HG03097 (cell line): ENCODE data around the gene SYNJ2.

Source experiments
- ATAC-seq: cut with Tn5 transposase; IDR thresholded peaks from one replicate; pipeline ENCODE4 v1.9.1; 2021; ENCODE audit not compliant: unreplicated experiment, low FRiP score

SYNJ2 gene

DNA sequence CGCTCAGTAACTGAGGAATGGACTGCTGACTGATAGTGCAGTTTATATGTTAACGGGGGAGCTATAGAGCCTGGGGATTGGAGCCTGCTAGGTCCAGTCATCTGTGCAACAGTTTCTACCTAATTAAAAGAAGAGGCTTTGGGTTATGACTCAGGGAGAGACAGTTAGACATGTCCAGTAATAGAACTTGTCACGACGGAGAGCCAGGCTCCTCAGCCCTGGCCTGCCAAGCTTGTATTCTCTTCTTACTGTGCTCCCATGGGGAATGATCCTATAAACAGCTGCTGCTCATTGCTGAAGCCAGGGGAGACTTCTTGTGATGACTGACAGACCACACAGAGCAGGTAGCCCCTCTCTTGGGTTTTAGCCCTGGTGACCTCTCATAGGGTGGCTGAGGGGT lies 69.3 kb downstream of the SYNJ2 start:
- no peak for ATAC-seq

DNA sequence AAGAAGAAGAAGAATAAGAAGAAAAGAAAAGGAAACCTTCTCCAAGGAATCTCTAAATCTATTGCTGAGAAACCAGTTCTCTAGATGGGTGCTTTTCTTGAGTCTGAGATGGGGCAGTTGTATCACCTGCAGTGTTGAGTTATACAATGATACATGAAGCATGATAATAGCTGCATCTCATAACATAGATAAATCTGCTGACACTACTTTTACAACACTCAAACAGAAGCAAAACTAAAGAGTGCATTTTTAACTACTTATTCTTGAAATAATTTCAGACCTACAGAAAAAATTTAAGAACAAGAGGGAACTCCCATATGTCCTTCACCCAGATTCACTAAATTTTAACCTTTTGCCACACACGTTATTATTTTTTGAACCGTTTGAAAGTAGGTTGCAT lies 70.3 kb downstream of the SYNJ2 start:
- no peak for ATAC-seq

DNA sequence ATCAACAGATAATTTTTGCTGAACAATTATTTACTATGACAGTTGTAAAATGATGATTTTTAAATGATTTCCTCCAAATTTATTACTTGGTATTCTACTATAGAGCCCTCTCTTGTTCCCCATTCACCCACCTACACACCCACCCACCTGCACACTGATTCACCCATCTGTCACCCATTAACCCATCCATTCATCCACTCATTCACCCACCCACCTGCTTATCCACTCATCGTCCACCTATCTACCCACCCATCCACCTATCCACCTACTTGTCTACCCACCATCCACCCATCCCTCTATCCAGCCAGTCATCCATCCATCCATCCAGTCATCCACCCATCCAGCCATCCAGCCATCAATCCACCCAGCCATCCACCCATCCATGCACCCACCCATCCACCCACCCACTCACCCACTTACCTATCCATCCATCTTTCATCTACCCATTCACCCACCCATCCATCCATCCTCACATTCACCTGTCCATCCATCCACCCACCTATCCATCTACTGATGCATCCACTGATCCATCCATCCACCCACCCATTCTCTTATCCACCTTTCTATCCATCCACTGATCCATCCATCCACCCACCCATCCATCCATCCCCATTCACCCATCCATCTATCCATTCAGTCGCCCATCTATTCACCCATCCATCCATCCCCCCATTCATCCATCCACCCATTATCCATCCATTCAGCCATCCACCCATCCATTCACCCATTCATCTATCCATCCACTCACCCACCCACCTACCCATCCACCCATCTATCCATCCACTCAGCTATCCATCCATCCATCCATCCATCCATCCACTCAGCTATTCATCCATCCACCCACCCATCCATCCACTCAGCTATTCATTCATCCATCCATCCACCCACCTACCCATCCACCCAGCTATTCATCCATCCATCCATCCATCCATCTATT lies 72.0 kb downstream of the SYNJ2 start:
- no peak for ATAC-seq

DNA sequence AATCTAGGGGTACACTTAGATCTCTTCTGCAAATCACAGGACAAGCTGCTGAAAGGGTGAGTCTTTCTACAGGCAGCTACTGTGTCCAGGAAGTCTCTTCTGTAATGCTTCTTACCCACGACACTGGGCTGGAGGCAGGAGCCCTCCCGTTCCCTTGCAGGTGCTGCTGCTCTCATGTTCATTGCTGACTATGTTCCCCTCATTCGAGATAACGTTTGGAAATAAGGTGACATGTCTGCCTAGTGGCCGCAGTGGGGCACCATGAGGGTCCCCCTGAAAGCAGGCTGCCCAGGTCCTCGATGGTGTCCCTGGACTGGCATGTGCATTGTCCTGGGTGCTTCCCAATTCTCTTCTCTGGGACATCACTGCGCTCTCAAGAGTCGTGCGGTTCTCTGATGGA lies 74.7 kb downstream of the SYNJ2 start:
- no peak for ATAC-seq

DNA sequence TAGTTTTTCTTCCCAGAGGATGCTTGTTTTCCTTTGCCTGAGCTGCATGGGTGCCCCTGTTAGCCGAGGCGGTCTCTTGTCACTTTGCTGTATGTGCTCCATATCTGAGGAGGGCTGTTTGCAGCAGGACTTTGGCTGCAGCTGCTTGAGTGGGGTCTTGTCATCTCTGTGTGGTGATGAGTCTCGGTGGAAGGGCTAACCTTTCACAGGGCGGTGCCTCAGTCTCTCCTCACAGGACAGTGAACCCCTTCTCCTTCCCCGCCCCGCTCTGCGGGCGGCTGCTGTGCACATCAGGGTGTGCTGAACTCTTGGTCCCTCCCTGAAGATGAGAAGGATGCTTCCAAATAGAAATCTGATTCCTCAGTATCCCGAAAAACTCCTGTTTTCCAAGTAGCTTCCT lies 75.1 kb downstream of the SYNJ2 start:
- ATAC-seq, result no peak

DNA sequence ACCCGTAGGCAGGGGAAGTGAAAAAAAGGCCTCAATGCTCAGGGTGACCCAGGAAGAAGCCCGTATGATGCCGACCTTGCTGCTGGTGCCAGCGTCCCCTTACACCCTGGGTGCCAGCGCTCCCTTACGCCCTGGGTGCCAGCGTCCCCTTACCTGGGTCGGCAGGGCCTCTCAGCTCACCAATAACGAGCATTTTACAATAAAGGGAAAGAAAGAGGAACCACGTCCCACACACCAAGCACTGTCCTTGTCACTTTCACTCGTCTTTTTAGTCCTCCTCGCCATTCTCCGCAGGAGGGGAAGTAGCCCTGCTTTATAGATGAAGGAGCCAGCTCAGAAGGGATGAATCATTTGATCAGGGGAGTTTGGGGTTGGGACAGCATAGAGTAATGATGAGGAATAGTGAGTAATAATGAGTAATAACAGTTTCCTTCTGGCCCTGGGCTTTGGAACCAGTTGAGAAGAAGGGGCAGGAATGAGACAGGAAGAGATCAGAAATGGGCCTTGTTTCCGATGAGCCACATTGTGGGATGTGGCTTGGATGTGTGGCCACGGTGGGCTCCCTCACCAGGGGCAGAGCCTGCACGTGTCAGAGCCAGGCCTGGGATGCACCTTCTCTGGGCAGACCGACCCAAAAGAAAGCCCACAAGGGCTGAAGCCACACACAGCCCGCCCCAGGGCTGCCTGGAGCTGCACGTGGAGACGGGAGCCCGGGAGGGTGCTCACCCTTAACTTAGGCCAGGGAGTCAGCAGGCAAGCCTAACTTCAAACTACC lies 75.7 kb downstream of the SYNJ2 start:
- no peak for ATAC-seq

DNA sequence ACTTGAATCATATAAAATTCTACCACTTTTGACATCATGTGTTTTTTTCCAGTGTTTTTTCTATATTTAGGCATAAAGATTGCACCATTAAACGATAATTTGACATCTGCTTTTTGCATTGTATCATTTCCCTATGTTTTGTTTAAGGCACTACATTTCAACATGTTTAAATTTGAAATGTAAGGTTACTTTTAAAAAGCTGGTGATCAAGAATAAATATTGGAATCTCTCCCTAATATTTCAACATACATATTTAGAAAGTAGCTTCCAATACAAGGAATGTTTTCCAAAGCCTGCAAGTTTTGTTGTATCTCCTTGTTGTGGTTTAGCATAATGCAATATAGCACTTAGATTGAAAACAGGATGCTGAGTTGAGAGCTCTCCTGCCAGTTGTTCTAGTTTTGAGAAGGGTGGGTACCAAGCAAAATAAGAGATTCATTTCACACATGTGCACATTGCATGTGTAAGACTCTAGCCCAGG lies 76.5 kb downstream of the SYNJ2 start:
- ATAC-seq, result no peak

DNA sequence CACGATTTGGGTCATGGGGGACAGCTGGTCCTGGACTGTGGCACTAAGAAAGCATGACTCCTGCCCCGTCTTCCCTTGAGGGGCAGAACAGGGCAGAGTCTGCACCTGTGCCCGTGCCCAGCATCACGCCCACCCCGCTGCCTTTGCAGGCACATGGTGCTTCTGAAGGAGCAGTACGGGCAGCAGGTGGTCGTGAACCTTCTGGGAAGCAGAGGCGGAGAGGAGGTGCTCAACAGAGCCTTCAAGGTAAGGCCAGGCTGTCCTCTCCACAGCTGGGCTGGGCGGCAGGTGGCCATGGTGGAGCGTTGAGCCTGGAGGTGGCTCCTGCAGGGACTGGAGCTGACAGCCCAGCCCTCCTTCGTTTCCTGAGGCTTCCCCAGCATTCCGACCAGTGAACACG lies 77.4 kb downstream of the SYNJ2 start:
- no peak for ATAC-seq

DNA sequence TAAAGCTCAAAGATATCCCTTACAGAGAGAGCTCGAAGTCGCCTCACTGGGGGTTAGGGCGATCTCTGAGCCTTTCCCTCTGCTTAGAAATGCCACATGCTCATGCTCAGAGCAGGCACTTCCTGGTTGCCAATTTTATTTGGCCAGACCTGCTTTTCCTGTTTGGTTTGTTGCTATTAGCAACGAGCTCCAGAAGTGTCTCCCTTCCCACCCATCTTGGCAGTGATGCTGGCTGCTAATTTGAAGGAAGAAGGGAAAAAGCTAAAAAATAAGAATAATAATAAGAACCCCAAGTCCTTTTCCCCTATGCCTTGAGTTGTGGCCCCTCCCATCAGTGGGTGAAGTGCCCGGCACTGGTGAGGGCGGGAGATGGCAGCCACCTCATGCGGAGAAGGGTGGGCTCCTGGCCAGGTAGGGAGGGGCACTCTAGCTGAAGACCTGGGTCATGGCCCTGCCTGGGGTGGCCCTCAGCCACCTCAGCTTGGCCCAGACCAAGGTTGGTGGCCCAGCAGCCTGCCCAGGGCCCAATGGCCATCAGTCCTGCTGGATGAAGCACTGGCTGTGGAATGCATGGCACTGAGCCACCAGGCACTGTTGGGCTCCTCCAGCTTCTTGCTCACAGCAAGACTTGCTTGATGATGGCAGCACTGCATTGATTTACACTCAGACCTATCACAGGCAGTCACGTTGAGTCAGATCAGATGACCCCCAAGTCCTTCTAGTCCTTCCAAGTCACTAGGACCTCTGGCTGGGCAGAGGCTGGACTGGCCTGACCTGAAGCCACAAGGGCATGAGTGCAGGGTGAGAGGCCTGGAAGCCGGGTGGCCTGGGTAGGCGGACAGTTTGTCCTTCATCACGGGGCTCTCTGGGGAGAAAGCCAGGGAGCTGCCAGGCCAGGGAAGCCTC lies 79.0 kb downstream of the SYNJ2 start:
- ATAC-seq, result no peak

DNA sequence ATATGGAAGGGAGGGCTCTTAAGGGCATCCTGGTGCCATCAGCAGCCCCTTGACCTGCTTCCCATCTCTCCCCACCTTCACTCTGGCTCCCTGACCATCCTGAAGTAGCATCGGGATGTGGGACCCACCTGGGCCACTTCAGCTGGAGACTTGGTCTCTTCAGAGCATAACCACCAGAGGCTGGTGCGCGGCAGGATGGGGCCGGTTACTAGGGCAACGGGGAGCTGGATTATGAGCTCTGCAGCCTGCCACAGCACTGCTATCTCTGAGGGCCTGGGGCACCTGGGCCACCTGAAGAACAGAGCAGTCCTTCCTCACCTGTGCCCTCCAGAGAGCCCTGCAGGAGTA lies 79.7 kb downstream of the SYNJ2 start:
- ATAC-seq, result no peak

DNA sequence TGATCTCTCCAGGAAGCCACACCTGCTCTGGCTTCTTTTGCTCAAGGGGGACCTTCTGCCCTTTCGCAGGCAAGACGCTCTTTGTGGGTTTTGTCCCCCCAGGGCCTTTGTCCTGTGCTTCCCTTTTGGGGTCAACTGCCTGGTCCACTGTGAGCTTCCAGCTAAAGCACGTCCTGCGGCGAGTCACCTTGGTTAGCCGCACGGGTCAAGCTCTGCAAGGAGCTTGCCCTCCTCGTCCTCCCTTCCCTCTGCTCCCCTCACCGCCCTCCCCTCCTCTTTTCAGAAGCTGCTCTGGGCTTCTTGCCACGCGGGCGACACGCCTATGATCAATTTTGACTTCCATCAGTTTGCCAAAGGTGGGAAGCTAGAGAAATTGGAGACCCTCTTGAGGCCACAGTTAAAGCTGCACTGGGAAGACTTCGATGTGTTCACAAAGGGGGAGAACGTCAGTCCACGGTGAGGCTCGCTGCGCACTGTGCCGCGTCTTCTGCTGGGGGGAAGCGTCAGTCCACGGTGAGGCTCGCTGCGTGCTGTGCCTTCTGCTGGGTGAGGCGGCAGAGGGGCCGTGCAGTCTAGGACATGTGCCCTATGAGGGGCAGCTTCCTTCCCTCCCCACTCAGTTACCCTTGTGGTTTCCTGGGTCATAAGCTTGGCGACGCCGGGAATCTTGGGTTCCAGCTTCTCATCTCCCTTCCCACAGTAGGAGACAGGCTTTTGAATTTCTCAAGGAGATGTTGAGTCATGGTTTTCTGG lies 80.2 kb downstream of the SYNJ2 start:
- ATAC-seq, result no peak

DNA sequence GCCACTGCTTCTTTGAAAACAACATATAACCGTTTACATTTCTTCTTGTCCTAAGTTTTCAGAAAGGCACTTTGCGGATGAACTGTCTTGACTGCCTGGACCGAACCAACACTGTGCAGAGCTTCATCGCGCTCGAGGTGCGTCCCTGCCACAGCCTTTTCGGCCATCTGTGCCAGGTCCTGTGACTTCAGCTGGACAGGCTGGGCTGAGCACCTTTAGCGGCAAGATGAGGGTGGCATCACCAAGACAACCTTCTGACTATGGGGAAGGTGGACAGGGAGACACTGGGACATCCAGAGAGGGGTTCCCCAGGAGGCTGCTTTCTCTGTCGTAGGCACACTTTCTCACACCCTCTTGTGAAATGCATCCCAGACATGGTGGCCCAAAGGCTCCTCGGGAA lies 82.1 kb downstream of the SYNJ2 start:
- ATAC-seq, result no peak

DNA sequence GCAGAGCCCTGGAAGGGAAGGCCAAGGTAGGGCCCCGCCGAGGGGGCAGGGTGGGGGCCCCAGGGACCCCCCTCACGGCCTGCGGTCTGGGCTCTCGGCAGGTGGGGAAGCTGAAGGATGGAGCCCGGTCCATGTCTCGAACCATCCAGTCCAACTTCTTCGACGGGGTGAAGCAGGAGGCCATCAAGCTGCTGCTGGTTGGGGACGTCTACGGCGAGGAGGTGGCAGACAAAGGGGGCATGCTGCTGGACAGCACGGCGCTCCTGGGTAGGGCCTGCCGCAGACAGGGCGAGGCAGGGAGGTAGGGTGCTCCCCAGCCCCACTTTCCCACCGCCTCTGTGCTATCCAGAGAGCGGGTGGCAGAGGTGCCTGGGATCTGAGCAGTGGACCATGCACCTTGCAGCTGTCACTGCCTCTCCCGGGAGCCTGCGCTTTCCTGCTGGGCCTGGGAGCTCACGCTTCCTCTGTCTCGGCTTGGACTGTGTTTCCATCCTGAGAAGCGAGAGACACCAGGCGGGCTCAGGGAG lies 83.1 kb downstream of the SYNJ2 start:
- ATAC-seq, result no peak

DNA sequence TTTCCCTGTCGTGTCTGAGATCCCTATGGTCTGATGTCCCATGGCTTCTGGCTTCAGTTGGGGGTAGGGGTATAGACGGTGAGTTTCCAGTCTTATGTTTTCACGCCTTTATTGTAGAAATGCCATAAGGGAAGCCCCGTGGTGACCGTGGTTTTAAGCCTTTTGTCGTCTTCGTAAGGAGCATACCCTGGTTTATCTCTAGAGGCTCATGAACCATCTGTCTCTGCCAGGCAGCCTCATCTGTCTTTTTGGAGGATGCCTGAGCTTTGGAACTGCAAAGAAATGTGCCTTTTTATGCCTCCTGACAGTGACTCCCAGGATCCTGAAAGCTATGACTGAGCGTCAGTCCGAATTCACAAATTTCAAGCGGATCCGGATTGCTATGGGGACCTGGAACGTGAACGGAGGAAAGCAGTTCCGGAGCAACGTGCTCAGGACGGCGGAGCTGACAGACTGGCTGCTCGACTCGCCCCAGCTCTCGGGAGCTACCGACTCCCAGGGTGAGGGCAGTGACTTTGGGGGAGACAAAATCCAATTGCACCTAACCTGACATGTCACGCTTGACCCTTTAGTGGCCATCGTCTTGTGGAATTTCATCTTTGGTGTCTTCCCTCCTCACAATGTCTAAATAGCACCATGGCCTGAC lies 84.6 kb downstream of the SYNJ2 start:
- no peak for ATAC-seq

DNA sequence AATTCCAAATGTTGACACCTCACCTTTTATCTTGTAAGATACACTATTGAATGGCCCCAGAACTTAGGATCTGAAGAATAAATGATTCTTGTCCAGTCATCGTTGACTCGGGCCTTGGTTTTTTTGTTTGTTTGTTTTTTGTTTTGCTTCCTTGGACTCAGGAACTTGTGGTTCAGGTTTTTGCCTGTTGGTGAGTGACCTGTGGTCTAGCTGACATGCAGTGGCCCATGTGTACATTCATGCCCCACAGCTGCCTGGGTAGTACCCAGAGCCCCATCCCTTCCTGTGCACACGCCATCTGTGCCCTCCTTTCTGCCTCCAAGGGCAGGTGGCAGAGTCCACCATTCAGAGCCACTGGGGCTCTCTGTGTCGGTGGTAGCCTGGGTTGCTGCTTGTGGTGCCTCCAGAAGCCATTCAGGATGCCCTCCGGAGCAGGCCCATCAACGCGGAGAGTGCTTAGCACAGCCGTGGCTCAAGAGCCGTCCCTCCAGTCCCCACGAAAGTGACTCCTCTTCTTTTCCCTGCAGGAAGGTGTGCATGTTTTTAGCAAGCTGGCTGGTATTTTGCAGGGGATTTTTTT lies 85.9 kb downstream of the SYNJ2 start:
- ATAC-seq, result no peak

DNA sequence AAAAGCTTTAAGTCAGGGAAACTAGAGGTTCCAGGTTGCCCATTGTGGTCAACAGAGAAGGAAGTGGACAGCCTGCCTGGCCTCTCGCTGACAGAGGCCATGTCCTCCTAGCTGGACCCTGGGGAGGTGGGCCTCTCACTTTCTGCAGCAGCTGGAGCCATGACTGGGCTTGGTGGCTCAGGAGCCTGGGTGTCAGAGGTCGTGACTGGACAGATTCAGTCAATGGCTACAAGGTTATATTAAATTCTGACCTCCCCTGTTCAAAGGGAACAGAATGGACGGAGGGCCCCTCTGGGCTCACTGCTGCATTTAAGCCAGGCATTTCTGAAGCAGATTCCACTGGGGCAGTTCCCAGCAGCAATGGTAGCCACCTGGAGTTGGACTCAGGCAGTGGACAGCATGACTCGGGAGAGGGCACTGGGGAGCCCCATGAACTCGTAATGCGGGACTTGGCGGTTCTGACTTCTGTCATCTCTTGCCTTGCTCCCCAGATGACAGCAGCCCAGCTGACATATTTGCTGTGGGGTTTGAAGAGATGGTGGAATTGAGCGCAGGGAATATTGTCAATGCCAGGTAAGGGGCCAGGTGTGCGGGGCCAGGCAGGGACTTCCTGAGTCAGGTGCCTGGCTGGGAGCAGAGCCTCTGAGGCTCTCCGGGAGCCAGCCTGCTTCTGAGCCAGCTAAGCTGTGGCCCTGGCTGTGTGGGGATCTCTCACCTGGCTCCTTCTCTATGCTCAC lies 86.7 kb downstream of the SYNJ2 start:
- no peak for ATAC-seq

DNA sequence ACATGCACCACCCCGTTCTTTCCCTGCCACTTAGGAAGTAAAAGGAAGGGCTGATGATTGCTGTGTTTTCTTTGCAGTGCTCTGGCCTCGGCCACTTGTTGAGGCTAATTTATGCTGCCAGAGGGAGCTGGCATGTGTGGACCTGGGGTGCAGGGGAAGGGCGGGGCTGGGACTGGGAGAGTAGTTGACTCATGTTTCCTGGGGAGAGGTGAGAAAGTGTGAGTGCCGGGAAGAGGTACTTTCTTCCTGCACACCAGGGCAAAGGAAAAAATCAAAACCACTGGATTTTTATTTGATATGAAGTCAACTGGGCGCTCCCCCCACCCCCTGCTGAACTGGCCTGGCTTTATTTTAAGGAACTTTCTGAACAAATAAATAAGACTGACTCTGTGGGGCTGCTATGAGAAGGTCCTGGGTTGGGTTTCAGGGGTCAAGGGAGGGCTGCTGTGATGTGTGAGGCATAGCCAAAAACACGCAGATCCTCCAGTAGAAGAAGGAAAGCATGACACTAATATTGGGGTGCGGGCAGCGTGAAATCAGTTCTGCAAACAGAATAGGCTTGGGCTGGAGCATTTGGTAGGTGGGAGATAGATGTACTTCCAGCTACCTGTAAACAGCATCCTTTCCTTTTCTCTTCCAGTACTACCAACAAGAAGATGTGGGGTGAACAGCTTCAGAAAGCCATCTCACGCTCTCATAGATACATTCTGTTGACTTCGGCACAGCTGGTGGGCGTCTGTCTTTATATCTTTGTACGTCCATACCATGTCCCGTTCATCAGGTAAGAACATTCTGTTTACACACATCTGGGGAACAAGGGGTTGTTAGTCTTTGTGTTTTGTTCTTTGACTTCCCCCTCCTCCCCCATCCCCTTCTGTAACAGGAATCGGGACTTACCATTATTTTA lies 87.5 kb downstream of the SYNJ2 start:
- no peak for ATAC-seq
